Vagina (tissue), 2 donors: ENCODE data around the gene LOXL3. TPM values are rescaled to one million over a fixed set of nuclear protein-coding genes. Genes with fewer than 3 reads are reported as not detected.
A peak's percentile ranks its signal among the peaks of the same experiment; 100 is the strongest.

ENCODE experiments used
- DNase-seq, 2 donors: peaks; one replicate each; pipeline ENCODE4 v3.0.0-alpha.2; 2017; ENCODE audit errors: extremely low spot score in 2 of 2
- H3K27ac ChIP-seq: fragments of 200-600 bp; sonication (generic); one replicate; pipeline ENCODE4 v1.5.1; 2019
- H3K27me3 ChIP-seq: fragments of 200-600 bp; sonication (generic); one replicate; pipeline ENCODE4 v1.5.1; 2019
- H3K36me3 ChIP-seq, 2 donors: fragments of 200-600 bp; sonication (generic); one replicate each; pipeline ENCODE4 v1.5.1; 2017 to 2019
- H3K4me1 ChIP-seq: fragments of 200-600 bp; sonication (generic); one replicate; pipeline ENCODE4 v1.5.1; 2019
- H3K4me3 ChIP-seq, 2 donors: fragments of 200-600 bp; sonication (generic); 1 replicate in 1 of 2; 2 replicates in 1 of 2; pipeline ENCODE4 v1.5.1; 2016 to 2019
- H3K9me3 ChIP-seq: fragments of 200-600 bp; sonication (generic); one replicate; pipeline ENCODE4 v1.5.1; 2019
- CTCF ChIP-seq, 3 experiments: fragments of 450-650 bp in 2 of 3; fragments of 200-600 bp in 1 of 3; sonication (generic) in 1 of 3; IDR thresholded peaks; one replicate each; pipeline ENCODE4 v1.5.1; 2017 to 2019; ENCODE audit warnings: antibody characterized with exemption in 3 of 3, mild to moderate bottlenecking in 2 of 3, moderate library complexity in 2 of 3
- POLR2A ChIP-seq, 2 donors: fragments of 450-650 bp; IDR thresholded peaks; one replicate each; pipeline ENCODE4 v1.6.1; 2017; ENCODE audit warnings: antibody characterized with exemption in 2 of 2, mild to moderate bottlenecking in 2 of 2, moderate library complexity in 2 of 2
- POLR2AphosphoS5 ChIP-seq, 2 donors: sonication (generic); formaldehyde crosslinking; IDR thresholded peaks; one replicate each; pipeline ENCODE4 v1.9.0; 2017; ENCODE audit warnings: antibody characterized with exemption in 2 of 2, mild to moderate bottlenecking in 2 of 2, low read depth in 1 of 2; ENCODE audit not compliant: insufficient read depth in 1 of 2
- intact Hi-C: fragments of 100-400 bp; cut with DNase I; formaldehyde crosslinking; loops from one replicate; pipeline ENCODE4 v1.15.1; 2023
- total RNA-seq: library from RNA; depleted of rRNA; stranded (reverse); fragments of >200 nt; gene quantifications from one replicate; pipeline ENCODE4 v1.2.3, GENCODE V29; 2016

Gene LOXL3
- total RNA-seq, 1 donor from 2014 or later: 6.1 TPM

- H3K9me3 ChIP-seq: no peaks in the 10 kb centered on the region
- H3K36me3 ChIP-seq: peaks cover 0 to 20% of the 10 kb centered on the region in 2 donors
- no peak for TF ChIP-seq POLR2A (IDR thresholded peaks at IDR 0.05)
- TF ChIP-seq CTCF (IDR thresholded peaks at IDR 0.05): no peak
- no peak for TF ChIP-seq POLR2AphosphoS5 (IDR thresholded peaks at IDR 0.05; ENCODE audit: insufficient read depth in 1 of 2, low read depth in 1 of 2)
- no peak for DNase-seq
- H3K4me3 ChIP-seq: no peak overlapping the region
- H3K27me3 ChIP-seq: peaks cover 10% of the 10 kb centered on the region
- H3K4me1 ChIP-seq: peaks cover 68% of the 10 kb centered on the region
- no peak overlapping the region for H3K27ac ChIP-seq
- intact Hi-C loops: no loop called here
Observed at GRCh38 chr2:74501335-74502071, 52.2 kb downstream of the LOXL3 start.

DNA sequence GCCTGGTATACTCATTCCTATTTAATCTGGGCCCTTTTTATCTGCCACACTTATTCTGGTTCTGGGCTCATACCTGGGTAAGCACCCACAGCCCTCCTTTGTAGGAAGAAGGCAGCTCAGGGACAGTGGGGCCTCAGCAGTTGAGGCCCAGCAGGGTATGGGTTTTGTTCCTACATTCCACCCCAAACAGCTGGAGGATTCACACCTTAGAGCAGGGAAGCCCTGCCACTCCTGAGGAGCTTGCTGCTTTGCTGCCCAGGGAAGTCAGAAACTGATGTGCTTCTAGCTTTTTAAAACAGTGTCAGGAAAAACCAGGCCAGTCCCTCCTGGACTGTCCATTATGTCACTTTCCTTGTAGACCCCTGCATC lies 53.2 kb downstream of the LOXL3 start:
- intact Hi-C loops: no loop called here
- Histone ChIP-seq H3K27ac (no peak overlapping the region), H3K27me3 (peaks cover 10% of the 10 kb centered on the region), H3K4me1 (peaks cover 58% of the 10 kb centered on the region), H3K36me3 (peaks cover 0 to 11% of the 10 kb centered on the region in 2 donors), H3K4me3 (no peak overlapping the region), H3K9me3 (no peaks in the 10 kb centered on the region)
- DNase-seq: no peak
- no peak for TF ChIP-seq POLR2AphosphoS5 (IDR thresholded peaks at IDR 0.05; ENCODE audit: insufficient read depth in 1 of 2, low read depth in 1 of 2)
- no peak for TF ChIP-seq POLR2A (IDR thresholded peaks at IDR 0.05)
- no peak for TF ChIP-seq CTCF (IDR thresholded peaks at IDR 0.05)

DNA sequence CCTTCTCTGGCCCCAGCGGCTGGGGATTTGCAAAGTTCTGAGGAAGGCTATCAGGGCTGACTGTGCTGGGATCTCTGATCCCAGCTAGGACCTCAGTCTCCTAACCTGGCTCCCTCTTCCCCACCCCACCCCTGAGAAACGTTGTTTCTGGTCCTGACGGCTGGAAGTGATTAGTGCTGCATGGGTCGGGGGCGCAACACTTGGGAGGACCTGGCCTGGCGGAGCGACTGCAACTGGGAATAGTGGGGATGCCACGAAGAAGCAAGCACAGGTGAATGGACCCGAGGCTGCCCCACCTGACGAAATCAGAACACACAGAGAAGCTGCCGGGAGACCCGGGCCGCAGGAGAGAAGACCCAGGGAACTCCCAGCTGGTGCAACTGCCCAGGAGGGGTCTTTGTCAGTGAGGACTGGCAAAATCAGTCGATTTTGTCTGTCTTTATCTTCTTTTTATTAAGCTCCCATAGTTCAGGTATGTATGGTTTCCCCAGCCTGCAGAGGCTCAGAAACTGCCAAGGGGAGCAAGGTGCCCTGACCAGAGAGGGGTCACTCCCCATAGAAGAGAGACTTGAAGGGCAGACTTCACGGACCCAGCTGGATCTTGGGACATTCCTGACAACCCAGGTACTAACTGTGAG lies 53.7 kb downstream of the LOXL3 start:
- no peak for DNase-seq
- Histone ChIP-seq H3K27ac (no peak overlapping the region), H3K9me3 (no peaks in the 10 kb centered on the region), H3K27me3 (peaks cover 10% of the 10 kb centered on the region), H3K4me3 (peak overlapping the region in 1 of 2 donors; percentile 40), H3K36me3 (peaks cover 0 to 8% of the 10 kb centered on the region in 2 donors), H3K4me1 (peaks cover 53% of the 10 kb centered on the region)
- no peak for TF ChIP-seq POLR2A (IDR thresholded peaks at IDR 0.05)
- TF ChIP-seq CTCF (IDR thresholded peaks at IDR 0.05): no peak
- no peak for TF ChIP-seq POLR2AphosphoS5 (IDR thresholded peaks at IDR 0.05; ENCODE audit: insufficient read depth in 1 of 2, low read depth in 1 of 2)
- intact Hi-C loops: no loop called here

DNA sequence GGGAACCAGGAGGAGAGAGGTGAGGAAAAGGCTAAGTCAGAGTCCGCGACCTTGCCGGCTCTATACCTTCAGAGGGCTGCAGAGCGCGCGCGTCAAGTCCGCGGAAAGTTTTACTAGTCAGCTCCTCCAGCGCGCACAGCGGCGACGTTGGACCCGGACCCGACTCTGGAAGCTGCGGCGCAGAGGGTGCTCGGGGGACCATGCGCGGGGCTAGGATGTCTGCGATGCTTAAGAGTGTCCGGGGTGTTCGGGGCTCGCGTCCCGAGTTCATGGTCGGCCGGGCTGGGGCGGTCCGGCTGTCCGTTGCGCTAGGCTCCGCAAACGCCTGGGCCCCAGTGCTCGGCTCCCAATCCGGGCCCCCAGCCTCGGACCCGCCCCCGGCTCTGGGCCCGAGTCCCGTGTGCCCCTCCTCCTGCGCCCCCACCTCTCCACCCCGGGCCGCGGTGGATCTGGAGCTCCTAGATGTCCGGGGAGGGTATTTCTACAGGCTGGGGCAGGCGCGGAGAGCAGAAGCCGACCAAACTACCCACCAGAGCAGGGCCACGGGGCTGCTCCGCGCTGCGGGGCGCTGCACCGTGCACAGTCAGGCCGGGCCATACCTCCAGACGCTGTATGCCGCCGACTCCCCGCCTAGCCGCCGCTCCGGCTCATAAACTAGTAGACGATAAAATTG lies 54.3 kb downstream of the LOXL3 start, which contains the start of gene LBX2:
Gene LBX2, minus strand, starts transcription at position 337 of the 673 bp plus-strand sequence. Its CDS starts 66 bp downstream, at position 271.
- Histone ChIP-seq H3K27ac (no peak within 1 kb of the TSS), H3K4me1 (peaks cover 47% of the 10 kb centered on the region), H3K4me3 (peak within 1 kb of the TSS; percentile 21 to 40), H3K36me3 (peaks cover 0 to 3% of the 10 kb centered on the region in 2 donors), H3K9me3 (no peaks in the 10 kb centered on the region), H3K27me3 (peaks cover 10% of the 10 kb centered on the region)
- intact Hi-C loops: no loop called here
- no peak for TF ChIP-seq POLR2A (IDR thresholded peaks at IDR 0.05)
- TF ChIP-seq POLR2AphosphoS5 (IDR thresholded peaks at IDR 0.05; ENCODE audit: insufficient read depth in 1 of 2, low read depth in 1 of 2): no peak
- no peak for TF ChIP-seq CTCF (IDR thresholded peaks at IDR 0.05)
- DNase-seq: no peak
